Epidermal melanocyte (primary cell): Measurements from ENCODE around the gene RNASE11.
"Not testable (repeated sequence)": the region's sequence is repeated elsewhere in the genome, so short reads cannot be mapped to it uniquely, and the experiment has no call there.

Experiments
- DNase-seq: peaks from one replicate; pipeline ENCODE4 v3.0.0; 2011; ENCODE audit warnings: low spot score; ENCODE audit not compliant: insufficient read length

The RNASE11 gene

DNA sequence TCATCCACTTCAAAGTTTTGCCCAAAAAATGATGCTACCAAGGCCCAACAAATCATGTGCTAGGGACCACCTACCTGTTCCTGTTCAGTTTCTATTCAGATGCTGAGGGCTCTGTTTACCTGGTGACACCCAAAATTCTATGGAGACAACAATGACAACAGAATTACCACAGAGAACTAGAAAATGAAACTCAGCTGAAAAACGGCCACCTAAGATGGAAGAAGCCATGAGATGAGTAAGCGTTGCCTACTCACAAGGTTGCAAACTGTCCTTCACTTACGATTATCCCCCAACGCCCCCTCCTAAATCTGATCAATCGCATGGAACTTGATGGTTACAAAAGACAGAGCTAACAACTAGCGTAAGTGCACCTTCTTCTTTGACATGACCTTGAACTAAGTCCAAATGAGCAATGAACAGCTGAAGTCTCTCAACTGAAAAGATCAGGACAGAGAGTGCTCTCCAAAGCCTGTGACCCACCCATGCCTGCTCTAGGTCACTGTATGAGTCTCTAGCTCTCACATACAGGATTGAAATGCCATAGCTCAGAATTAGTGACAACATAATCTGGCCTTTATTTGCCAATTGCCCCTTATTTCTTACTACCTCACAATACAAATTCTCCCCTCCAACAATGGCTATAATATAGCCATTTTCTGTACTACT, at the start of gene RNASE11:
TSS of gene RNASE11 (minus strand) at position 513 of the 666 bp plus-strand sequence.
- DNase-seq: no peak

- peak; percentile 33 for DNase-seq
Measured at GRCh38 chr14:20632831-20633691, 45.3 kb upstream of the RNASE11 start.

DNA sequence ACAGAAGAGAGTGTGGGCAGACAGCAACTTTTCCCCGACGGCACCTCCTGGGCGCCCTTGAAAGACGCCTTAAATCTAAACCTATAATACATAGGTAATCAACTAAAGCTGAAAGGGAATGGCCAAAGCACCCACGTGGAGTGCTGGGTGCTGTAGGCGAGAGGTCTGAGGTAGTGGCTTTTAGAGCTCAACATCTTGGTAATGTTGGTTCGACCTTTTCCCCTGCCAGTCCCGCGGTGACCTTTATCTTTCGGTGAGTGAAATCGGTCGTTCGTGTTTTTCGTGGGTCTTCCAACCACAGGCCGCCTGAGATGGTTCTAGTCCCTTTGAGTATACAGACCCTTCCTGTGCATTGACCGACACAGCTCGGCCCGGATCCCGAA, 44.6 kb upstream of the RNASE11 start:
- DNase-seq: no peak

DNA sequence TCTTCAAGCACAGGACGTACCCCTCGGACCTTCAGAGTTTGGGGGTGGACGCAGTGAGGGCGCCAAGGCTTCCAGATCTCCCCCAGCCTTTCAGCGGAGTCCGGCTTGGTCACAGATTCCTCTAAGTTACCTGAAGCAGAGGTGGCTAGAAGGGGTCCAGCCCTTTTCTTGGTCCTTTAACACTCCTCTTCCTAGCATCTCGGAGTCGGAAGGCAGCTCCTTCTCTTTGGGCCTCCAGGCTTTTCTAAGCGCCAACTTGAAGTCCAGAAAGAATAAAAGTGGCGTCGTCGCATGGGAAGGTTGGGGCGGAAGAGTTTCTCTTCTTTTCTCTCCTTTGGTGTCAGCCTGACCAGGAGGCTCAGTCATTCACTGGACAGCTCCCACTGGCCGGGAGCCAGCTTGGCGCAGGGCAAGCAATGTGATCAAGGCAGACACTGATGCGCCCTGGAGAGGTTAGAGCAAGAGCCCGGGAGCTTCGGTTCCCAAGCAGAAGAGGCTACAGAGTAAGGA, 44.1 kb upstream of the RNASE11 start:
- peak; percentile 44 for DNase-seq

DNA sequence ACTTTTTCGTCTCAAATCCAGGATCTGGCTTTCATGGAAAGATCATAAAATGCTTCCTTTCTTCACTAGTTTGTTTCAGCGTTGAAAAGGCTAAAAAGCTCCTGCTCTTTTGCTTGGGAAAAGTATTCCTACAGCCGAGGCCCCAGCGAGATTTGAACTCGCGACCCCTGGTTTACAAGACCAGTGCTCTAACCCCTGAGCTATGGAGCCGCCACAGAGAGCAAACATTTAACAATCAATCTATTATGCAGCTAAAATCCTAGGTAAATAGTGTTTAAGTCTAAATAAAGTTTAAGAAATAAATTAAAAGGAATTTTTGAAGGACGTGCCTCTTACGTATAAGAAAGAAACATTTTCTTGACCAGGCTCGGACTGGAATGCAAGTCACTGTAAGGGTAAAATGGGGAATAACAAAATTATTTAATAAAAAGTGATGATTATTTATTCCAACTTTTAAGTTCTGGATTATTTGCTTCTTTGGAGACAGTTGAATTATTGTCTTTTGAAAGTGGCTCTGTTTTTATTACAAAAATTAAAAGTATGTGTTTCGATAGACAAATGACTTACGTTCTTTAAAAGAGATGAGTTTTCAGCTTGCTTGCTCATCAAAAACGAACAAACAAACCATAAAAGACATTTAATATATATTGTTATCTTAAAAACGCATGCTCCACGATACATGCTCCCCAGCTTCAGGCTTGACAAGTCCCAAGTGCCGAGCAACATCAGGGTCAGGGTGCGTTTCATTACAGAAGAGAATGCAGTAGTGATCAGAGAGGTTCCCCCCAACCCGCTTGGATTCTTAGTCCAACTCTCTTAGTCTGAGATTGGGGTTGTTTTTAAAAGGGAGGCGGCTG, 43.5 kb upstream of the RNASE11 start:
- DNase-seq: no peak

- DNase-seq: no peak
Measured at GRCh38 chr14:20630340-20631022, 42.7 kb upstream of the RNASE11 start.

DNA sequence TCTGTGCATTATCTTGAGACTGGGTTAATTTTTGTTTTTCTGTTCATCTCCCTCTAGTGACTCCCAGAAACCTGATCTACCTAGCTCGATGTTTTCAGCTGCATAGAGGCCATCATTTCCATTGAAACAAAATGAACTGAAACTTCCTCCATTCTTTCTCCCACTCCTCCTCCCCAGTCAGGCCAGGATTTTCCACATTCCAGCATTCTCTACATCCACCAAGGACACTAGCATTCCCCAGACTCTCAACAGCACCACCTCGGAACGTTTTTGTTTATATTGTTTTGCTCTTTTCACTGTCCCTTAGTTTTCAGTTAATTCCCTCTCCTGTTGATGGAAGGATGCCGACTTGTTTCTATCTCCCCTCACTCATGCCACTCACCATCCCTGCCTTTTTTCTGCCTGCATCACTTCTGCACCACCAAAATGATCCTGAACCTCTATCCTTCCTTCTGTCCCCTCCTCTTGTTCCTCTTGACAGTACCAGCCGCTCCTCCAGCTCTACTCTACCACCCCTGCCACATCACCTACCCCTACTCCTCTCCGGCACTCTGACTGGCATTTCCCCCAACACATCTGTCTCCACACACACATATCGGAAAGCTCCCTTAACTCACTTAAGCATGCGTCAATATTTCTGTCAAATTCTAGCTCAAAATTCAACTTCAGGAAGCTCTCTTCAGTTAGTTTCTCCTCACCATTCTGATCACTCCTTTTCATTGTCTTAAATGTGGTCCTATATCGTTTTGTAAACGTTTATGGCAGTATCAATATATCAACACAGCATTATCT, 40.5 kb upstream of the RNASE11 start:
- DNase-seq: no peak

DNA sequence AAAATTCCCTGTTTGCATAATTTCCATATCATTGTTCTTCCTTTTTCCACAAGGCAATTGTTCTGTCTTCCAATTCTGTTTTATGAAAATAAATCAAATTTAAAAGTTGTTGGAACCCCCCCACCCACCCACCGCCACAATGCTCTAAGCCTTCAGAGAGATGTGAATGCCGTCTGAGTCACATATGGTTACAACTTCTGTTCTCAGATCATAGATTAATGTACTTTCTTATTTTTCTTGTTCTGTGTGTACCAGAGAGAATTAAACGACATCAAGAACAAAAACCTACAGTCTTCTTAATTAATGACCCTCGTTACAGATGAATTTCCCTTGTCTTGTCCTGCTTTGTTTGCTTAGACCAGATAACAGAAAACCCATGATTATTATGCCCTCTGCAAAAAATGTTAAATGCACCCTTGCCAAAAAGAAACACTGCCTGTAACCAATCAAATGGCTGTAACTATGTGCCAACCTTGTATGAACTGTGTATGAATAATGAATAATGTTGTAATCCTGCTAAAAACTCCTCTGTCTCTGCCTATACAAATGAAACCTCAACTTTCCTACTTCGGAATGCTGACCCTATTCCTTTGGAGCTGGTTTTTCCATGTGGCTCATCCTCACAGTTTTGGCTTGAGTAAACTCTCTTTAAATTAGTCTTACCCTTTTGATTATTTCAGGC, 39.7 kb upstream of the RNASE11 start:
- no peak for DNase-seq

- DNase-seq: no peak
Measured at GRCh38 chr14:20626274-20626673, 38.5 kb upstream of the RNASE11 start.

- DNase-seq: no peak
Measured at GRCh38 chr14:20624495-20625070, 36.8 kb upstream of the RNASE11 start.

GRCh38 chr14:20623798-20624197, 36.0 kb upstream of the RNASE11 start:
- DNase-seq: no peak

DNA sequence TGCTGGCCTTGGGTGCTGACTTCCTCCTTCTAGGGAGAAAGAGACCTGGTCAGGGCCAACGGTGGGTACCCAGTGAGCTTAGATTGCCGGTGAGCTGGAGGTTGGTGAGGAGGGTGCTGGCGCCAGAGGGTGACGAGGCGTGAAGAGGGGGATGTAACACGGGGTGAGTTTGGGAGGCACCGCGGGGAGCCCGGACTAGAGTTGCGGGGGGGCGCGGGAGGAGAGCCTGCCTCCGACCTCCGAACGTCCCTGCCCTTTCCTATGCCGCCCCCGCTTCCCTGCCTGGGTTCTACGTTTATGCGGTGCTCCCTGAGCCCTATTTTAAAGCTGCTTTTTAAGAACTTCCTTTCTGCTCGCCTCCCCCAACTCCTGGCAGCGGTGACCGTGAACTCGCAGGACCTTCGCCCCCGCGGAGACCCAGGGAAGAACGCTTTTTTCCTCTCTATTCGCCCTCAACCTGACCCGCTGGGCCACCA, 35.1 kb upstream of the RNASE11 start:
- no peak for DNase-seq

GRCh38 chr14:20620798-20621478, 33.1 kb upstream of the RNASE11 start:
- no peak for DNase-seq

GRCh38 chr14:20619688-20620087, 31.9 kb upstream of the RNASE11 start:
- DNase-seq: not testable (repeated sequence)

DNA sequence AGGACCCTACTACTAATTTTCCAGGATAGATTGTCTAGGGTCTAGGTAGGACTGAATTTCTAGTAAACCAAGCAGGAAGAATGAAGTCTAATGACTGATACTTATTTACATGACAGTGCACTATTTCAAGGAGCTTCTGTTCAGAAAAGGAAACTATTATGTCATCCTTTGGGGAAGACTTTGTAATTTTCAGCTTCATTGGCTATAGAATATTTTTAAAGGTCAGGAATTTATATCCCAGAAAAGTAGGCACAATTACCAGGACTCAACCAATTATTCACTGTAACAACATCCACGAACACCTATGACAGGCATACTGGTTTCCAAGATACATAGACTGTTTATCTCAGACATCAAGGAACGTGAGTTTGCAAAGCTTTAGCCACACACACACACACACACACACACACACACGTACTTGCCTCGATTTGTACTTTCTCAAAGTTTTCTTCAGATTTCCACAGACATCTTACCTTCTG, 30.5 kb upstream of the RNASE11 start:
- no peak for DNase-seq

GRCh38 chr14:20617138-20618003, 29.6 kb upstream of the RNASE11 start:
- DNase-seq: no peak

- DNase-seq: no peak
Measured at GRCh38 chr14:20615996-20616395, 28.2 kb upstream of the RNASE11 start.
